Gastrocnemius medialis (tissue), 4 donors: ENCODE measurements around the gene COL24A1. TPM values are rescaled to one million over a fixed set of nuclear protein-coding genes. Genes with fewer than 3 reads are reported as not detected.
"Not testable (repeated sequence)": the region's sequence is repeated elsewhere in the genome, so short reads cannot be mapped to it uniquely, and the experiment has no call there.

Experiments
- ATAC-seq, 2 donors: fragments of 150-250 bp; one replicate each; pipeline ENCODE4 v1.9.1; 2016
- DNase-seq, 2 donors: peaks; one replicate each; pipeline ENCODE4 v3.0.0-alpha.2; 2019
- H3K27ac ChIP-seq, 4 donors: fragments of 200-600 bp; sonication (generic); 1 replicate in 1 of 4; 2 replicates in 3 of 4; pipeline ENCODE4 v1.5.1; 2016 to 2018; ENCODE audit warnings: mild to moderate bottlenecking in 2 of 4, moderate library complexity in 1 of 4
- H3K27me3 ChIP-seq, 3 donors: fragments of 200-600 bp; sonication (generic) in 2 of 3; 1 replicate in 1 of 3; 2 replicates in 2 of 3; pipeline versions ENCODE4 v1.5.1 to v1.6.0; 2016 to 2019; ENCODE audit warnings: mild to moderate bottlenecking in 1 of 3, moderate library complexity in 1 of 3
- H3K36me3 ChIP-seq, 2 donors: fragments of 200-600 bp; sonication (generic) in 1 of 2; one replicate each; pipeline ENCODE4 v1.5.1; 2017 to 2018
- H3K4me1 ChIP-seq, 2 donors: fragments of 200-600 bp; sonication (generic) in 1 of 2; one replicate each; pipeline ENCODE4 v1.5.1; 2016 to 2017; ENCODE audit warnings: mild to moderate bottlenecking in 2 of 2
- H3K4me3 ChIP-seq, 4 donors: fragments of 200-600 bp; sonication (generic) in 3 of 4; 1 replicate in 1 of 4; 2 replicates in 3 of 4; pipeline ENCODE4 v1.5.1; 2016 to 2019; ENCODE audit warnings: mild to moderate bottlenecking in 2 of 4
- H3K9me3 ChIP-seq, 3 donors: fragments of 200-600 bp; sonication (generic) in 2 of 3; 1 replicate in 1 of 3; 2 replicates in 2 of 3; pipeline ENCODE4 v1.5.1; 2016 to 2019
- CTCF ChIP-seq, 5 experiments: fragments of 450-650 bp in 3 of 5; fragments of 200-600 bp in 2 of 5; sonication (generic) in 2 of 5; IDR thresholded peaks in 4 of 5; conservative IDR thresholded peaks in 1 of 5; 1 replicate in 4 of 5; 2 replicates in 1 of 5; pipeline ENCODE4 v1.5.1; 2016 to 2019; ENCODE audit warnings: antibody characterized with exemption in 5 of 5, mild to moderate bottlenecking in 3 of 5, moderate library complexity in 3 of 5
- POLR2A ChIP-seq, 2 donors: fragments of 450-650 bp; IDR thresholded peaks; one replicate each; pipeline ENCODE4 v1.6.1; 2017; ENCODE audit warnings: antibody characterized with exemption in 2 of 2, mild to moderate bottlenecking in 2 of 2, moderate library complexity in 2 of 2
- in situ Hi-C, 4 donors: fragments of 200-750 bp; cut with MboI; loops; one replicate each; pipeline versions ENCODE4 v1.15.0 to v1.8.0; 2017; ENCODE audit warnings: low sequenced_read_pairs in 4 of 4
- intact Hi-C: fragments of 100-400 bp; cut with DNase I; formaldehyde crosslinking; loops from one replicate; pipeline ENCODE4 v1.15.1; 2023; ENCODE audit warnings: low total_unique reads
- total RNA-seq, 4 donors: library from RNA; depleted of rRNA; stranded (reverse); fragments of >200 nt; gene quantifications; one replicate each; pipeline versions ENCODE4 v1.1.0 to v1.2.3, GENCODE V29; 2016

COL24A1 gene
- total RNA-seq, 4 donors from 2014 or later, result 0.09 to 0.36 TPM; not detected in 2

- no peaks in the 10 kb centered on the region for H3K9me3 ChIP-seq
- H3K36me3 ChIP-seq, result no peaks in the 10 kb centered on the region
- intact Hi-C loops (no loop called here), in situ Hi-C loops (no loop called here)
- no peaks in the 10 kb centered on the region for H3K27me3 ChIP-seq
- H3K4me1 ChIP-seq, result no peaks in the 10 kb centered on the region
- no peak for TF ChIP-seq POLR2A (IDR thresholded peaks at IDR 0.05)
- no peak for TF ChIP-seq CTCF (IDR thresholded peaks at IDR 0.05 in 4 of 5, conservative IDR thresholded peaks at IDR 0.05 in 1 of 5)
- no peak overlapping the region for H3K27ac ChIP-seq
- H3K4me3 ChIP-seq, result no peak overlapping the region
- DNase-seq, result no peak
- ATAC-seq, result no peak
Measured at GRCh38 chr1:85734931-85735330, 421.6 kb downstream of the COL24A1 start.

GRCh38 chr1:85718678-85719340, 437.8 kb downstream of the COL24A1 start:
- ATAC-seq (peak; percentile 98), DNase-seq (no peak)
- no peak for TF ChIP-seq POLR2A (IDR thresholded peaks at IDR 0.05)
- TF ChIP-seq CTCF (IDR thresholded peaks at IDR 0.05 in 4 of 5, conservative IDR thresholded peaks at IDR 0.05 in 1 of 5), result no peak
- H3K4me1 ChIP-seq, result peaks cover 8 to 9% of the 10 kb centered on the region in 2 donors
- no peaks in the 10 kb centered on the region for H3K36me3 ChIP-seq
- no peaks in the 10 kb centered on the region for H3K9me3 ChIP-seq
- H3K27me3 ChIP-seq, result no peaks in the 10 kb centered on the region
- peak overlapping the region; percentile 21 to 42 (median 34) for H3K27ac ChIP-seq
- peak overlapping the region in 1 of 4 donors; percentile 5 for H3K4me3 ChIP-seq
- intact Hi-C loops, result no loop called here
- in situ Hi-C loops, result no loop called here

GRCh38 chr1:85714418-85715114, 442.0 kb downstream of the COL24A1 start:
- H3K9me3 ChIP-seq, H3K27me3 ChIP-seq, H3K4me1 ChIP-seq, in situ Hi-C loops, intact Hi-C loops, ATAC-seq, H3K36me3 ChIP-seq, H3K27ac ChIP-seq, DNase-seq, H3K4me3 ChIP-seq: not testable (repeated sequence)

- peak overlapping the region; percentile 80 to 91 (median 88) for H3K27ac ChIP-seq
- ATAC-seq (no peak), DNase-seq (no peak)
- TF ChIP-seq POLR2A (IDR thresholded peaks at IDR 0.05) (no peak), CTCF (IDR thresholded peaks at IDR 0.05 in 4 of 5, conservative IDR thresholded peaks at IDR 0.05 in 1 of 5) (no peak)
- intact Hi-C loops (loop anchor here (5.0 kb wide), 2 partner anchors 112 to 402 kb away; no protein-coding TSS in a partner anchor), in situ Hi-C loops (no loop called here)
- peaks cover 0 to 13% of the 10 kb centered on the region in 2 donors for H3K36me3 ChIP-seq
- no peaks in the 10 kb centered on the region for H3K27me3 ChIP-seq
- H3K4me1 ChIP-seq, result peaks cover 11 to 19% of the 10 kb centered on the region in 2 donors
- H3K9me3 ChIP-seq, result no peaks in the 10 kb centered on the region
- H3K4me3 ChIP-seq, result peak overlapping the region; percentile 63 to 92 (median 78)
Measured at GRCh38 chr1:85708829-85709227, 447.7 kb downstream of the COL24A1 start.
